ENCODE data around the gene KRT5.

KRT5 gene

GRCh38 chr12:52519826-52520662 is at the start of gene KRT5:
TSS of gene KRT5 (minus strand) at chr12:52520394. CDS start at chr12:52520296, 98 bp downstream.
- no peak for DNase-seq

- no peak for DNase-seq
These were observed 47.9 kb upstream of the KRT5 start for GRCh38 chr12:52568111-52568510.

- DNase-seq, result no peak
These were observed 46.7 kb upstream of the KRT5 start for GRCh38 chr12:52566847-52567291.

- no peak for DNase-seq
These were observed 44.4 kb upstream of the KRT5 start for GRCh38 chr12:52564582-52564981.

- DNase-seq, result no peak
These were observed 41.8 kb upstream of the KRT5 start for GRCh38 chr12:52561880-52562449.

- DNase-seq, result no peak
These were observed 39.8 kb upstream of the KRT5 start for GRCh38 chr12:52559979-52560378.

GRCh38 chr12:52558781-52559445 is 38.7 kb upstream of the KRT5 start:
- no peak for DNase-seq

GRCh38 chr12:52557476-52557875 is 37.3 kb upstream of the KRT5 start:
- no peak for DNase-seq

- DNase-seq, result no peak
These were observed 35.4 kb upstream of the KRT5 start for GRCh38 chr12:52555577-52555976.

GRCh38 chr12:52552681-52553195 is 32.5 kb upstream of the KRT5 start, which contains the start of gene KRT71:
TSS of gene KRT71 (minus strand) at chr12:52553145. CDS start at chr12:52553077, 68 bp downstream.
- no peak for DNase-seq

- no peak for DNase-seq
These were observed 31.9 kb upstream of the KRT5 start for GRCh38 chr12:52552055-52552454.

GRCh38 chr12:52551216-52551865 is 31.1 kb upstream of the KRT5 start:
- no peak for DNase-seq

GRCh38 chr12:52546126-52546525 is 25.9 kb upstream of the KRT5 start:
- no peak for DNase-seq

GRCh38 chr12:52543985-52544883 is 24.0 kb upstream of the KRT5 start:
- no peak for DNase-seq

GRCh38 chr12:52542785-52543318 is 22.7 kb upstream of the KRT5 start:
- DNase-seq, result no peak

GRCh38 chr12:52542157-52542556 is 22.0 kb upstream of the KRT5 start:
- DNase-seq, result no peak

GRCh38 chr12:52541709-52542108 is 21.5 kb upstream of the KRT5 start:
- no peak for DNase-seq

GRCh38 chr12:52540531-52540930 is 20.3 kb upstream of the KRT5 start:
- no peak for DNase-seq

GRCh38 chr12:52539821-52540173 is 19.6 kb upstream of the KRT5 start:
- no peak for DNase-seq

GRCh38 chr12:52539083-52539820 is 19.1 kb upstream of the KRT5 start:
- DNase-seq, result peak; percentile 78

GRCh38 chr12:52537101-52537500 is 16.9 kb upstream of the KRT5 start:
- no peak for DNase-seq

Measured in NCI-H345 (cell line).